Activated CD4-positive, CD25-positive, alpha-beta regulatory T cell treated with anti-CD3 and anti-CD28 coated beads, Interleukin-2, amount 50 U/mL, for 16 hours (primary cell): ENCODE data around the gene OR7C1.
"Not testable (repeated sequence)": the region's sequence is repeated elsewhere in the genome, so short reads cannot be mapped to it uniquely, and the experiment has no call there.

Experiments
- DNase-seq: peaks from one replicate; pipeline ENCODE4 v3.0.0-alpha.2; 2020; ENCODE audit warnings: low read depth, low spot score

The OR7C1 gene

DNA sequence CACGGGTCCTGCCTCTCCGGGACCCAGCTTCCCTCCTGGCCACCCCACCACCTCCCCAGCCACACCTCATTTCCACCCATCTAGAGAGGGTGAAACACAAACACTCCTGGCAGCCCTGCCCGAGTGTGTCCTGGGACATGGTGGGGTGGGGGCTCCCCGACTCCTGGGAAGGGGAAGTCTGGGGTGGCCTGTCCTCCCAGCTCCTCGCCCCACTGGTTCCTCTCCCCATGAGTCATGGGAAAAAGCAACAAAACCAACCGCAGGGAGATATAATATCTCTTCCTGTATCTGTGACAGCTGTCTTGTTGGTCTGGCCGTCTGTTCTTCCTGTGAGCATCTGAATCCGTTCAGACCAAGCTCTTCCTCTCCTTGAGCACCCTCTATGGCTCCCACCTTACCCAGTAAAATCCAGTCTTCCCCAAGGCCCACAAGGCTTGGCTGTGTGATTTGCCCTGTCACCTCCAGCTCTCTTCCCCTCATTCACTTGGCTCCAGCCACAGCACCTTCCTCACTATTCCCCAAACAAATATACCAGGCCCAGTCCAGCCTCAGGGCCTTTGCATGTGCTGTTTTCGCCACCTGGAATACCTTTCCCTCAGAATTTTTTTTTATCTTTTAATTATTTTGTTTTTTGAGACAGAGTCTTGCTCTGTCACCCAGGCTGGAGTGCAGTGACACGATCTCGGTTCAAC, 49.7 kb downstream of the OR7C1 start:
- not testable (repeated sequence) for DNase-seq

DNA sequence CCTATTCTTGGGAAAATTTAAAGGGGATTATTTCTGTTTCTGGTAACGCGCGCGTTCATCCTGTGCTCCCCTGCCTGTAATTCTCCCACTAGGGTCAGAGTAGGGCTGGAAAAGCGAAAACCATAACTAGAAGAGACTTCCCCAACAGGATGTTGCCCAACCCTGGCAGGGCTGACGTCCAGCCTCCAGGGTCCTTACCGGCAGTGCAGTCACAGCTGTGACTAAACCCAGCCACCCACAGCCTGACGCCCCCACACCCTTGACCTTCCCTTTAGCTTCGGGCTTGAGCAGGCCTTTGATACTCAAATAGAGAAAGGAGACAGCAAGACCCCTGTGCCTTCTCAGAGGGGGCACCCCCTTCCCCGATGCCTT, 50.3 kb downstream of the OR7C1 start:
- DNase-seq, result not testable (repeated sequence)

DNA sequence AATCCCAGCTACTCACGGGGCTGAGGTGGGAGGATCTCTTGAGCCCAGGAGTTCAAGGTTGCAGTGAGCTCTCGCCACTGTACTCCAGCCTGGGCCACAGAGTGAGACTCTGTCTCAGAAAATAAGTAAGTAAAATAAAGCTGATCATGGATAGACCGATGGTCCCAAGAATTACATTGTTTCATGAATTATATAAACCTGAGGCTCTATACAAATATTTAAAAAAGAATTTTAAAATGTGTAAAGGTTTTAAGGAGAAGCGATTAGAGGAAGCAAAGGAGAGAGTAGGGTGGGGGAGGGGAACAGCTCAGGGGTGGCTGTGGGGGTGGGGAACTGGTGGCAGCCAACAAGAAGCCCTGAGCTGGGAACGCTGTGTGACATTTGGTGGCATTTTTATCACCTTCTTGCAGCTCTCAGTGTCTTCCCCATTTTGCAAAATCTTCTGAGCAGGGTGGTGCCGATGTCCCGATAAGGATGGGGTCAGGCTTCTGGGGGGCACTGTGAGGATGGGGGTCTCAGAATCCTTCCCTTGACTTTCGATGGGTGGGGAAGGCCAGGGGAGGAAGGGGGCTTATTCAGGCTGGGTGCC, 51.5 kb downstream of the OR7C1 start:
- DNase-seq, result not testable (repeated sequence)

DNA sequence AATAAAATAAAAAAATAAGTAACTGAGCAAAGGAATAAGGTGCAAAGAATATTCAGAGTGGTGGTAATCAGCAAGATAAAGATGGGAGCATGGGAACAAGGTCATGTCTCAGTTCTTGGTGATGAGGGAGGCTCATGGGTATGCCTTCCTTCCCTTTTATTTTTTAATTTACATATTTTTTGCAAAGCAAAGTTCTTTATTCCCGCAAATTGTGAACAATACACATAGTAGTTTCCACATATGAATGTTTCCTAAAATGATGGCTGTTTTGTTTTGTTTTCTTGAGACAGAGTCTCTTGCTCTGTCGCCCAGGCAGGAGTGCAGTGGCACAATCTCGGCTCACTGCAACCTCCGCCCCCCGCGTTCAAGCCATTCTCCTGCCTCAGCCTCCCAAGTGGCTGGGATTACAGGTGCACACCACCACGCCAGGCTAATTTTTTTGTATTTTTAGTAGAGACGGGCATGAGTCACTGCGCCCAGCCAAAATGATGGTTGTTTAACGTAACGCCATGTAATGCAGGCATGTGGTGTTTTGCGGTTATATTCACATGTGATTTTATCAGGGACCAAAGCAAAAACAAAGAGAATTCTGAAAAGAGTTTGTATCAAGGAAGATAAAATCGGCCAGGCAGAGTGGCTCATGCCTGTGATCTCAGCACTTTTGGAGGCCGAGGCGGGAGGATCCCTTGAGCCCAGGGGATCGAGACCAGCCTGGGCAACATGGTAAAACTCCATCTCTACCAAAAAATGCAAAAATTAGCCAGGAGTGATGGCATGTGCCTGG, 52.2 kb downstream of the OR7C1 start:
- no peak for DNase-seq

DNA sequence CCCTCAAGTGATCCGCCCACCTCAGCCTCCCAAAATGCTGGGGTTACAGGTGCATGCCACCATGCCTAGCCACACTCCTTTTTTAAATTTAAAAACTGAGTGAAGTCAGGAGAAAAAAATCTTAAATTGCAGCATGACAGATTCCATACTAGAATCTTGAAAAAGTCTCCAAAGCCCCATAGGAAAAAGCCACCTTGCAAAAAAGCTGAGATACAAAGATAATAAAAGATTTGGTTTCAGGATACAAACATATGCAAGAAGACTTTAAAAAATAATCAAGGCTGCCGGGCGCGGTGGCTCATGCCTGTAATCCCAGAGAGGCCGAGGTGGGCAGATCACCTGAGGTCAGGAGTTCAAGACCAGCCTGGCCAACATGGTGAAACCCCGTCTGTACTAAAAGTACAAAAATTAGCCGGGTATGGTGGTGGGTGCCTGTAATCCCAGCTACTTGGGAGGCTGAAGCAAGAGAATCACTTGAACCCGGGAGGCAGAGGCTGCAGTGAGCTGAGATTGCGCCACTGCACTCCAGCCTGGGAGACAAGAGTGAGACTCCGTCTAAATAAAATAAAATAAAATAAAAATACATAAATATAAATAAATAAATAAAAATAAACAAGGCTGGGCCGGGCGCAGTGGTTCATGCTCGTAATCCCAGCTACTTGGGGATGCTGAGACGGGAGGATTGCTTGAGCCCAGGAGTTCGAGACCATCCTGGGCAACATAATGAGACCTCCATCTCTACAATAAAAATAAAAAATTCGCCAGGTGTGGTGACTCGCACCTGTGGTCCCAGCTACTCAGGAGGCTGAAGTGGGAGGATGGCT, 53.1 kb downstream of the OR7C1 start:
- DNase-seq, result not testable (repeated sequence)

DNA sequence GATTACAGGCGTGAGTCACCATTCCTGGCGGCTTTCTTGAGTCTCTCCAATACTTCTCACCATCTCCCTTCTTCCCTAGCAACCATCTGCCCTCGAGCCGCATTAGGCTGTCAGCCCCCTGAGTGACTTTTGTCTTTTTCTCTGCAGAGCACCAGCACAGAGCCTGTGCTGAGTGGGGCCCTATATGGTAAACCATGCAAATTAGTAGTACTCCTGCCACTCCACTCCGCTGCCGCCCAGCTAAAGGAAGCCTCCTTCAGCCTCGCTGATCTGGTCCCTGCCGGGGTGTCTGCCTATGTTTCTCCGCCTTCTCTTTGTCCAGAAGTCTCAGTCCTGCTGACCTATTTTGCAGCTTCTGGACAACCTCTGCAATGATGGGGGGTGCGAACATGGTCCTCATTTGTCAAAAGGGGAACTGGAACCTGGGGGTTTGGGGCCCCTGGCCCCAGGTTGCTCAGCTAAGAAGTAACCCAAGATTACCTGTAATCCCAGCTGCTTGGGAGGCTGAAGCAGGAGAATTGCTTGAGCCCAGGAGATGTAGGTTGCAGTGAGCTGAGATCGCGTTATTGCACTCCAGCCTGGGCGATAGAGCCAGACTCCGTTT, 54.3 kb downstream of the OR7C1 start:
- not testable (repeated sequence) for DNase-seq

DNA sequence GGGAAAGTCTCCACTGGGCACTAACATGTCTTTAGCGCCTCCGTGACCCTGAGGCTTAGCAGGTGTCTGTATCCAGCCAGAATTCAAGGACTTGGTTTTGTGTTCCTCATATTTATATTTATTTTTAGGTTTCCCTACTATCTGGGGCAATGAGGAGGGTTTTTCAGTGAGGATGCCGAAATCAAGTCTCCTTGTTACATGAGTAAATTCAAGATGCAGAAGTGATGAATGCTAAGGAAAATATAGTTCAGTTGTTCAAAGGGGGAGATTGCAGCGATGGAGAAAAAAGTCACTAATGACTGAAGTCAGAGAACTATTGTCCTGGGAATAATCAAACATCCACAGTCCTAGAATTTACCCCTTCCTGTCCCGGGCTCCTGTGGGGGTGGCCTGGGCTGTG, 55.8 kb downstream of the OR7C1 start:
- DNase-seq, result no peak

DNA sequence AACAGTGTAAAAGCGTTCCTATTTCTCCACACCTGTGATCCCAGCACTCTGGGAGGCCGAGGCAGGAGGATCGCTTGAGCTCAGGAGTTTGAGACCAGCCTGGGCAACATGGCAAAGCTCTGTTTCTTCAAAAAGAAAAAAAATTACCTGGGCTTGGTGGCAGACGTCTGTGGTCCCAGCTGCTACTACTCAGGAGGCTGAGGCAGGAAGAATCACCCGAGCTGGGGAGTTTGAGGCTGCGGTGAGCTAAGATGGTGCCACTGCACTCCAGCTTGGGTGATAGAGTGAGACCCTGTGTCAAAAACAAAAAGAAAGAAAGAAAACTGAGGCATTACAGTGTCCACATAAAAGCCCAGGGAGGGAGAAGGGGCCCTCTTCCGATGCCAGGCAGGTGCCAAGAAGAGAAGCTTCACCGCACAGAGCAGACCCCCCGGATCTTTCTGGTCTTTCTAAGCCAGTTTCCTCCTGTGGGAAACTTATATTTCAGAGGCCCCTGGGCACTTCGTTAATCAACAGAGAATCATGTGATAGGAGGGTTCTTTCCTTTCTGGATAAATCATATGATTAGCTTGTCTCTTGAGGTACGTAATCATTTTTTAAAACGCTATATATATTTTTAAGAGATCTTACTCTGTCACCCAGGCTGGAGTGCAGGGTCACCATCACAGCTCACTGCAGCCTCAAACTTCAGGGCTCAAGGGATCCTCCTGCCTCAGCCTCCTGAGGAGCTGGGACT, 56.7 kb downstream of the OR7C1 start, which contains the start of gene ADGRE2:
TSS of gene ADGRE2 (minus strand) at position 451 of the 736 bp plus-strand sequence. CDS start 1,804 bp downstream, outside the sequence.
- not testable (repeated sequence) for DNase-seq

DNA sequence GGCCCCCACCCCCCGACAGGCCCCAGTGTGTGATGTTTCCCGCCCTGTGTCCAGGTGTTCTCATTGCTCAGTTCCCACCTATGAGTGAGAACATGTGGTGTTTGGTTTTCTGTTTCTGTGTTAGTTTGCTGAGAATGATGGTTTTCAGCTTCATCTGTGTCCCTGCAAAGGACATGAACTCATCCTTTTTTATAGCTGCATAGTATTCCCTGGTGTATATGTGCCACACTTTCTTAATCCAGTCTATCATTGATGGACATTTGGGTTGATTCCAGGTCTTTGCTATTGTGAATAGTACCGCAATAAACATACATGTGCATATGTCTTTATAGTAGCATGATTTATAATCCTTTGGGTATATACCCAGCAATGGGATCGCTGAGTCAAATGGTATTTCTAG, 57.3 kb downstream of the OR7C1 start:
- not testable (repeated sequence) for DNase-seq

DNA sequence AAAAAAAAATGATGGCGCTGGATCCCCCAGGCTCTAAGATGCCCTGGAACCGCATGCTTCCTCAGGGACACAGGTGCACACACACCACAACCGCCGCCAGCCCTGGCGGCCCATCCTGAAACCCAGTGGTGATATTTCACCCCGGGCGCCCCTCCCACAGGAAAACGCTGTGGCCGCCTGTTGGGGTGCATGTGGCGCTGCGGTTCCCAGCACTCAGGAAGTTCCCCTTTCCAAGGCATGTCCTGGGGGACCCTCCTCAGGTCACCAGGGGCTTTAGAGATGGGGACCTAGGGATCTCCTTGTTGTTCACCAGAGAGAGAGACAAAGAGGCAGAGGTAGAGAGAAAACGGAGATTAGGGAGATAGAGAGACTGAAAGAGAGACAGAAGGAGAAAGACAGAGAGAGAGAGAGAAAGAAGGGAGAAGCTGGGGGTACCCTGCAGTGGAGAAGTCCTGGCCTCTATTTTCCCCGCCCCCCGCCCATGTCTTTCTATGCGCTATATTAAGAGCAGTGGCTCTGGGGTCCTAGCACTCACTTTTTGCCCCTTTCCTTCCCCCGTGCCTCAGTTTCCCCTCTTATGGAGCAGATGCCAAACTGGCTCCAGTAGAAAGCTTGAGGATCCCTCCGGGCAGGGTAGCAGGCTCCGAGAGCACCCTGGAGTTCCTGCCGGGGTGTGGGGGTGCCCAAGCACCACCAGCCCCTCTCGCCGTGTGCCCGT, 59.0 kb downstream of the OR7C1 start:
- no peak for DNase-seq

DNA sequence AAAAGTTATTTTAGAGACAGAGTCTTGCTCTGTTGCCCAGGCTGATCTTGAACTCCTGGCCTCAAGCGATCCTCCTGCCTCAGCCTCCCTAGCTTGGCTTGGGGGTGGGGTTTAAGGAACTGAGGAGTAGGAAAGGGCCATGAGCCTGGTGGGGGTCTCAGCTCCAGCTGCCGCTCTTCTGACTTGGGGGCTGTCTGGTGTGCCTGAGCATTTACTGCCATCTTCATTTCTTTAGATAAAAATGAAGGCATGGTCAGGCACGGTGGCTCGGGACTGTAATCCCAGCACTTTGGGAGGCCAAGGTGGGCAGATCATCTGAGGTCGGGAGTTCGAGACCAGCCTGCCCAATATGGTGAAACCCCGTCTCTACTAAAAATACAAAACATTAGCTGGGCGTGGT, 59.7 kb downstream of the OR7C1 start:
- not testable (repeated sequence) for DNase-seq

DNA sequence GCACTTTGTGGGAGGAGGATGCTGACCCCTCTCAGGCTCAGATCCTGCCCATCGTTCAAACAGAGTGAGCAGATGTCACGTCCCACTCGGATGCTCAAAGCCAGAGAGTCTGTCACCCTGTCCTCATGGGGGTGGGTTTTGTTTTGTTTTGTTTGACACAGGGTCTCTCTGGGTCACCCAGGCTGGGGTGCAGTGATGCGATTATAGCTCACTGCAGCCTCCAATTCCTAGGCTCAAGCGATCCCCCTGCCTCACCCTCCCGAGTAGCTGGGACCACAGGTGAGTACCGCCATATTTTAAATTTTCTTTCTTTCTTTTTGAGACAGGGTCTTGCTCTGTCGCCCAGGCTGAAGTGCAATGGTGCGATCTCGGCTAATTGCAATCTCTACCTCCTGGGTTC, 60.6 kb downstream of the OR7C1 start:
- no peak for DNase-seq

DNA sequence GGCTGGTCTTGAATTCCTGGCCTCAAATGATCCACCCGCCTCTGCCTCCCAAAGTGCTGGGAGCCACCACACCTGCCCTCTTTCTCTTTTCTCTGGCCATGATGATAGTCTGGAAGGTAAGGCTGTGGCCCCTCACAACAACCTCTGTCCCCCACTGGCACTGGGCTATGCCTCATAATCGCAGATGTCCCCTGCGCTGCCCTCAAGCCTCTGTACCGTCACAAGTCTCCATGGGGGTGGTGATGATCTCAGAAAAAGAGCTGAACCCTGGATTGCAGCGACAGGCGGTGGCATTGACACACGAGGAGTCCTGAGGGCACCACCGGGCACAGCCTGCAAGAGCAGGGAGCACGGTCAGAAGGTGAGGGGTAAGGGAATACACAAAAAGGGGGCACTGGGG, 61.3 kb downstream of the OR7C1 start:
- not testable (repeated sequence) for DNase-seq

DNA sequence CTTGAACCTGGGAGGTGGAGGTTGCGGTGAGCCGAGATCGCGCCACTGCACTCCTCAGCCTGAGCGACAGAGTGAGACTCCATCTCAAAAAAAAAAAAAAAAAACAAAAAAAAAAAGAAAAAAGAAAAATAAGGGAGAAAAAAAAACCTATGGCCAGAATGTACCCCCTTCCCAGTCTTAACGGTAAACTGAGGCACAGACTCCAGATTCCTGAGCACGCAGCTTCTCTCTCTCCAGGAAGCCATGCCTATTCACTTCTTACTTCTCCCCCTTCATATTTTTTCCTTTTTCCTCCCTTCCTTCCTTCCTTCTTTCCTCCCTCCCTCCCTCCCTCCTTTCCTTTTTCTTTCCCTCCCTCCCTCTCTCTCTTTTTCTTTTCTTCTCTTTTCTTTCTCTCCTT, 62.0 kb downstream of the OR7C1 start:
- DNase-seq, result no peak

DNA sequence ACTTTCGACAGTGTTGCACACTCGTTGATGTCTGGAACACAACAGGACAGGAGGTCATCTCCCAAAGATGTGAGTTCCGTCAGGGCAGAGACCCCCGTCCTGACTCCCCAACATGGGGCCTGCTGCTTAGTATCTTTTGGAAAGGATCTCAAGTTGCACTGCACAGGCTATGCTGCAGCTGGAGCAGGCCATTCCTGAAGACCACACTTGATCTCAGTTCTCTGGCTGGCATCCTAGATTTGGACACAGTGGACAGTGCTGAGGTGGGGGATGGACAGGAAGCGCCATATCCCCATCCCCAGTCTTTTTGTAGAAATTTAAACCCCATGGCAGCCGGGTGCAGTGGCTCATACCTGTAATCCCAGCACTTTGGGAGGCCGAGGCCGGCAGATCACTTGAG, 62.5 kb downstream of the OR7C1 start:
- no peak for DNase-seq

DNA sequence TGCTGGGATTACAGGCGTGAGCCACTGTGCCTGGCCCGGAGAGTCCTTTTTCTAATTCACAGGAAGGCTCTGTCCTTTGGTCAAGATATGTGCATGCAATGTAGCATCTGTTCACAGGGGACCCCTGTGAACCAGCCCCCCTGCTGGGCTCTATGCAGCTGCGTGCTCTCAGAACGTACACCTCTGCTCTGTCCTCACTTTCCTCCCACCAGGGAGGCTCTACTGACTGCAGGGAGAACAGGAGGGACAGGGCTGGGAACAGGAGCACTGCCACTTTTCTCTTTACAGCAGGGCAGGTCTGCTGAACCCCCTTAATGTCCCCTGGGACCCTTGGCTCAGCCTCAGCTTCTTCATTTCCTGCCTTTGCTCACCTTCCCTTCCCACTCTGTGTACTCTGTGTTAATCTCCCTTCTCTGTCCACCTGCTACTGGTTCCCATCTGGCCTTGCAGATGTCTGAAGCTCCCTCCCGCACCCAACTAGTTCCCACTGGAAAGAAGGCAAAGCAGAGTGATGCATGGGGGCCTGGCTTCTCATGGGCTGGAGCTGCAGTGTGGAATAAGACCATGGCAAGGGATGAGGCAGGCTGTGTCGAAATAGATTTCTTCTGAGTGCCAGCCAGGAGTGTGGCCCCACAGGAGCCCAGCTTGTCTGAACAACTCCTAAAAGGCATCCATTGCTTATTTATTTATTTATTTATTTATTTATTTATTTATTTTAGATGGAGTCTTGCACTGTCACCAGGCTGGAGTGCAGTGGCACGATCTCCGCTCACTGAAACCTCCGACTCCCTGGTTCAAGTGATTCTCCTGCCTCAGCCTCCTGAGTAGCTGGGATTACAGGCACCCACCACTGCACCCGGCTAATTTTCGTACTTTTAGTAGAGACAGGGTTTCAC, 63.8 kb downstream of the OR7C1 start:
- no peak for DNase-seq

DNA sequence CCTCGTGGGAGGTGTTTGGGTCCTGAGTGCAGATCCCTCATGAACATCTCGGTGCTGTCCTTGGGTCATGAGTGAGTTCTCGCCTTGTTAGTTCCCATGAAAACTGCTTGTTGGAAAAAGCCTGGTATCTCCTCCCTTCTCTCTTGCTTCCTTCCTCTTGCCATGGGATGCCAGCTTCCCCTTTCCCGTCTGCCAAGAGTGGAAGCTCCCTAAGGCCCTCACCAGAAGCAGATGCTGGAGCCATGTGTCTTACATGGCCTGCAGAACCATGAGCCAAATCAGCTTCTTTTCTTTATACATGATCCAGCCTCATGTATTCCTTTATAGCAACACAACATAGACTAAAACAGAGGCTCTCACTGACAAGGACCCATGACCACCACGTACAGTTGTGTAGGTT, 64.8 kb downstream of the OR7C1 start:
- no peak for DNase-seq

DNA sequence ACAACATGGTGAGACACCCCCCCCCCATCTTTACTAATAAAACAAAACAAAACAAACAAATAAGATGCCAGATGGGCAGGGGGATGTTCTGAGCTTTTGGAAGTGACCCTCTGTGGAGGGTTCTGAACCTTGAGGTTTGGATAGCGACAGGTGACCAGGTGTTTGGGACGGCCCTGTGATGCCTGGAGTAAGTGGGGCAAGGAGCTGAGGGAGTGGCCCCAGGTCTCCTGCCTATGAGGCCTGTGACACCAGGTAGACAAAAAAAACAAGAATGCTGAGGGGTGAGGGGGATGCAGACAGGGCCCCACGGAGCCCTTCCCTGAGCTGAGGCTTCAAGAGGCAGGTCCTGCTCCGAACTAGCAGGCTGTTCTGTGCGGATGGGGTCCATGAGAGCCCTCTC, 65.8 kb downstream of the OR7C1 start:
- no peak for DNase-seq

DNA sequence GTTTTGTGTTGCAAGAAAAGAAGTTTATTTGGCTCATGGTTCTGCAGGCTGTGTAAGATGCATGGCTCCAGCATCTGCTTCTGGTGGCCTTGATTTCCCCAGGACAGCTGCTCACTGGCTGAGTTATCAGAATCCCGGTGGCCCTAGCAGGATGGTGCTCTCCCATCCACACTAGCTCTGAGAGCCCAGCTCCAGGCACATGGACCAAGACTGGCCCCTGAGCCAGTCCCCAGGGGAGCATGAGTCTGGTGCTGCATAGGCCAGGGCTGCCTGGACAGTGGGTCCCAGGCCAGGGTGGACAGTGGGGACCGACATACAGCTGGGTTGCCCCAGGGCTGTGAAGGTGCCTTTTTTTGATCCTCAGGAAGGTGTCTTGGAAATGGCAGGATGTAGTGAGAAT, 67.0 kb downstream of the OR7C1 start:
- no peak for DNase-seq
